Activated gamma-delta T cell treated with anti-CD3 and anti-CD28 coated beads, Interleukin-2, amount 50 U/mL, for 16 hours (primary cell): ENCODE results near the gene RNF135.
"Not testable (repeated sequence)": the region's sequence is repeated elsewhere in the genome, so short reads cannot be mapped to it uniquely, and the experiment has no call there.

Source experiments
- DNase-seq: peaks from one replicate; pipeline ENCODE4 v3.0.0-alpha.2; 2020; ENCODE audit warnings: low read depth

The RNF135 gene

GRCh38 chr17:31003225-31003866, 32.5 kb downstream of the RNF135 start:
- no peak for DNase-seq

GRCh38 chr17:31004160-31004559, 33.3 kb downstream of the RNF135 start:
- DNase-seq, result no peak

GRCh38 chr17:31007695-31008373, 37.0 kb downstream of the RNF135 start:
- no peak for DNase-seq

- peak; percentile 15 for DNase-seq
Measured at GRCh38 chr17:31008374-31009041, 37.7 kb downstream of the RNF135 start.

- DNase-seq, result not testable (repeated sequence)
Measured at GRCh38 chr17:31009042-31009702, 38.3 kb downstream of the RNF135 start.

GRCh38 chr17:31010014-31010413, 39.2 kb downstream of the RNF135 start:
- DNase-seq, result not testable (repeated sequence)

GRCh38 chr17:31013844-31014243, 43.0 kb downstream of the RNF135 start:
- no peak for DNase-seq

- no peak for DNase-seq
Measured at GRCh38 chr17:31015639-31016038, 44.8 kb downstream of the RNF135 start.

- DNase-seq, result no peak
Measured at GRCh38 chr17:31019004-31019403, 48.2 kb downstream of the RNF135 start.

GRCh38 chr17:31023171-31023570, 52.3 kb downstream of the RNF135 start:
- DNase-seq, result not testable (repeated sequence)

GRCh38 chr17:31031841-31032240, 61.0 kb downstream of the RNF135 start:
- no peak for DNase-seq

GRCh38 chr17:31035611-31036010, 64.8 kb downstream of the RNF135 start:
- not testable (repeated sequence) for DNase-seq

GRCh38 chr17:31040837-31041236, 70.0 kb downstream of the RNF135 start:
- DNase-seq, result not testable (repeated sequence)

GRCh38 chr17:31042378-31042777, 71.5 kb downstream of the RNF135 start:
- DNase-seq, result not testable (repeated sequence)

GRCh38 chr17:31046856-31047425, 76.1 kb downstream of the RNF135 start:
- not testable (repeated sequence) for DNase-seq

GRCh38 chr17:31048142-31048541, 77.3 kb downstream of the RNF135 start:
- no peak for DNase-seq

- no peak for DNase-seq
Measured at GRCh38 chr17:31048780-31049179, 77.9 kb downstream of the RNF135 start.
